Activated CD4-positive, alpha-beta T cell treated with anti-CD3 and anti-CD28 coated beads, Interleukin-2, amount 50 U/mL, for 1 hour (primary cell): ENCODE measurements around the gene CRYBA2.
A peak's percentile ranks its signal among the peaks of the same experiment; 100 is the strongest.

Source experiments
- DNase-seq: peaks from one replicate; pipeline ENCODE4 v3.0.0-alpha.2; 2020

Gene CRYBA2

DNA sequence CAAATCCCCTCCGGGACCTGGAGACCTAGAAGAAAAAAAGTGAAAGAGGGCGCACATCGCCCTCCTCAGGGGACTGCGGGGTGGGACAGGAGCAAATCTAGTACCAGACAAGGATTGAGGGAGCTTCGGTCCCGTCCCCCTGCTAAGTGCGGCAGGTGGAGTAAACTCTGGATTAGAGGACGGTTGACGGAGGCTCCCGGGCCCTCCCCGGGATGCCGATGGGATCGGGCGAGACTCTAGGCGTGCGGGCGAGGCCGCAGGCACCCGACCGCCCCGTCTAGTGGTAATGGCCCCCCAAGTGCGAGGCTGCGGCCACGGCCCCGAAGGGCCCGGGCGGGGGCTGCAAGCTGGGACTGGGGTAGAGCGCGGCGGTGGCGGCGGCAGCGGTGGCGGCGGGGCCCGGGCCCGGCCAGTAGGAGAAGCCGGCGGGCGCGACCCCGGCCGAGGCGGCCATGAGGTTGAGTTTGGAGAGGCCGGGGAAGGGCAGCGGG, 11.8 kb downstream of the CRYBA2 start:
- no peak for DNase-seq

DNA sequence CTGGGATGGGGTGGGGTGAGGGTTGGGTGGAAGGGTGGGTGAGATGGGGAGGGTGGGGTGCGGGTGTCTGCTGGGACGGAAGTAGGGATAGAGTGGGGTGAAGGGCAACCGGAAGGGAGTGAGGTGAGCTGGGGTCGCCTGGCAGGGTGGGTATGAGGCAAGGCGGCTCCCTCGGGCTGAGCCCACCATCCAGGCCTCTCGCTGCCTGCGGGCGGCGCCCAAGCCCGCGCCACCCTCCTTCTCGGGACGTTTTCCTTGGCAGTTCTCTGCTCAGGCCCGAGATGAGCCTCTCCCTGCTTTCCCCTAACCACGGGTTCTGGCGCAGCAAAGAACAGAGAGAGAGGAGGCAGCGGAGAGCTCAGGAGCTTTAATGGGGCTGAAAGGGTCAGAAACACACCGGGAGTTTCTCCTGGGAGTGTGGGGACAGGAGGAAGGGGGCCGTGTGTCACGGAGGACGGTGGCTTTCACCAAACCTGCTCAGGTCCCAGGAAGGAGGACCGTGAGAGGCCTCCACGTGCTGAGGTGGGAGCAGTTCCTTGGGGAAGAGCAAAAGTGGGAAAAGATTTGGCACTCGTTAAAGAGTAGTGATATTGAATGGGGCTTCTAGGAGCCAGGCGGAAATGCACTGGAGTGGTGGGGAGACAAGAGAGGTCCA, 12.4 kb downstream of the CRYBA2 start:
- DNase-seq: no peak

DNA sequence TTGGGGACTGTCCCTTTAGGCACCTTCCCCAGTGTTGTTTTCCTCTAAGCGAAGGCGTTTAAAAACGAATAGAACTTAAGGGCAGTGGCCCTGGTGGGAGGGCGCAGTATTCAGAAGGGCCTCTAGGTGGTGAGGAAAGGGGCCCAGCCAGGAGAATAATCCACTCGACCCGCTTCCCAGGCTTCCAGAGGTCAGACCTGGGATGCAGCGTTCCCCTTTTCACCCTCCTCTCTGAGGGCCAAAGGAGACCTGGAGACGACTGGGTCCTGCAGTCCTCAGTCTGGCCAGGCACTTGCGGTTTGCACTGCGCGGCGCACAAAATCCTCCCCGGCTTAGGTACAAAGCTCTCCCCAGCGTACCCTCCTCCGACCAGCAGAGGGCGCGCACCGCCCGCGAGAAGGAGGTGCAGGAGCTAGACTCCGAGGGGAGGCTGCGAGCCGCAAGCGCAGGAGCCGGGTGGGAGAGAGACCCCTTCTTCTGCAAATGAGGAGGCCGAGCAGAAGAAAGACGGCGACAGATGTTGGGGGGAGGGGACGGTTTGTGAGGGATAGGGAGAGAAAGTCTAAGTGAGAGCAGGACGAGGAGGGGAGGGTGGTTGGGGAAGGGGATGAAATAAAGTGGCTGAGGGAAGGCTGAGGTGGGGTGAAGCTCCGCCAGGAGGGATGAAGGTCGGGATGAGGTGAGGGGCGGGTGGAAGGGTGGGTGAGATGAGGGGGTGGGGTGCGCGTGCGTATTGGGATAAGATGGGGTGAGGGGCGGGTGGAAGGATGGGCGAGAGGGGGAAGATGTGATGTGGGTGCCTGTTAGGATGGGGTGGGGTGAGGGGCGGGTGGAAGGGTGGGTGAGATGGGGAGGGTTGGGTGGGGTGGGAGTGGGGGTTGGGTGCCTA, 13.1 kb downstream of the CRYBA2 start:
- peak; percentile 83 for DNase-seq

DNA sequence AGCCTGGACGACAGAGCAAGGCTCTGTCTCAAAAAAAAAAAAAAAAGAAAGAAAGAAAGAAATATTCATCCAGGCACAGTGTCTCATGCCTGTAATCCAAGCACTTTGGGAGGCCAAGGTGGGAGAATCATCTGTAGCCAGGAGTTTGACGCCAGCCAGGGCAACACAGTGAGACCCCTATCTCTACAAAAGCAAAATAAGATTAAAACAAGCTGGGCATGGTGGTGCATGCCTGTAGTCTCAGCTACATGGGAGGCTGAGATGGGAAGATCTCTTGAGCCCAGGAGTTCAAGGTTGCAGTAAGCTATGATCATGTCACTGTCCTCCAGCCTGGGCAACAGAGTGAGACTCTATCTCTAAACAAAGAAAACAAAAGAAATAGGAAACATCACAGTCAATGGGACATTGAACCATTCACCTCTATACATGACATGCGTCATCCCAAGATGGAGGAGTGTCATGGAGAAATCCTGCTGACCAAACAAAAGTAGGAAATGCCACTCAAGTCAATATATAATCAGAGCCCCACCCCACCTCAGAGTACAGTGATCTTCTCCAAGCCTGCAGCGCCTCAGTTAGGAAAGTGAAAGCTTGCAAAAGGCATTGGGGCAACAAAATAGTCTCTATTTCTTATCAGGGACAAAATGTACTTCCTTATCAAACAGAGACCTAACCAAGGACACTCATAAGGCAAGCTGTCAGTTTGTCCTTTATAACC, 18.0 kb downstream of the CRYBA2 start:
- DNase-seq: no peak

DNA sequence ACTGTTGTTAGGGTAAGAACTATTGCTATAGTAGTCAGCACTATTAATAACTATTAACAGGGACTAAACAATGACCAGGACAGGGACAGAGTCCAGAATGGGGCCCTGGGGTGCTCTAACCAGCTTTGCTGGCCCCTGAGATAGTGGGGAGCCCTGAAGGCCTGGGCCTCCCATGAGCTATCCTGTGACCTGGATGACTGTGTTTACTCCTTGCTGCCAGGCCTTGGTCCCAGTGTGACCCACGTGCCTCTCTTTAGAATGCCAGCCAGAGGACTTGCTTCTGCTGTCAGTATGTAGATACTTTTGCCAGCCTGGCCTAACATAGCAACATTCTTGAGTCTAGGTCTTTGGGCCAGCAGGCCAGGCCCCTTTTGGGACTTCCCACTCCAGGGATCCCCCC, 22.3 kb downstream of the CRYBA2 start:
- no peak for DNase-seq

DNA sequence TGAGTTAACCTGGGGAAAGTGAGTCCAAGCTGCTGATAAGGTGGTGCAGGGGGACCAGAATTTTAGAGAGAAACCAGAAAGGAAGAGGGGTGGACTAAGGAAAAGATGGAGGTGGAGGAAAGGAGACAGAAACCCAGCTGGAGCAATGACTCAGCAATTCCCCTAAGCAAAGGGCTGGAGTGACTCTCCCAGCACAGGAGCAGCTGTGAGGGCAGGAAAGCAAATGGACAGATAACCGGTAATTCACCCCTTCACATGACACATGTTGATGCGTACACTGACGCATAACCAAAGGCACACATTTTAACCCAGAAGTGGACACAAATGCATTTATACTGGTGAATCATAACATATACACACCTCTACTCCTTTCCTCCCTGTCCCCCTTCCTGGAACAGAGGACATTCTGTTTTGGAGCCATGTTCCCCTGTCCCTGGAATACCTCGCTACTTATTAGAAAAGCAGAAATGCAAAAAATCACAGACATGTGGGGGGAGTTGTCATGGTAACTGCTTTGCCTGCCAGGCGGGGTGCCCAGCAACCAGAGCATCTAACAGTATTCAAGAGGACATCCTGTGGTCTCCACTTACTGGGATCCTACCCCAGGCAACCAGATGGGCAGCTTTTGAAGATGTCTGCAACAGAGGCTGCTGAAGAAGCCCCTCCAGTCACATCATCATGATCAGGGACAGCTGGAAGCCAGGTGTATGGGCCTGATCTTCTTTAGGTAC, 29.0 kb downstream of the CRYBA2 start:
- DNase-seq: no peak

DNA sequence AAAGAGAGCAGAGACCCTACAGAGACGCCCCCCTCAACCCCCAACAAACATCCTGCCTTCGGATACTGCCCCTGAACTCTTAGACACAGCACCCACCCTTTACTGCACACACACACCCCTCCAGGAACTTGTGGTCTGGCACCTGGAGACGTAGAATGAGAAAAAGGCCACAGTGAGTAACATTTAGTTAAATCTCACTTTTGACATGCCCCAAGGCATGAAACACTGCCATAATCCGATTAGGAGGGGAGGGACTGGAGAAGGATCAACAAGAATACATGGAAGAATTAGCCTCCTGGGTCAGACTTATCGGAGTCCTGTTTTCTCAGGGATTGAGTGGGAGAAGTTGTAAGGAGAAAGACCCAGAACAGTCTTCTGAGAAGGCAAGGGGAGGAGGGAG, 29.6 kb downstream of the CRYBA2 start:
- DNase-seq: no peak

DNA sequence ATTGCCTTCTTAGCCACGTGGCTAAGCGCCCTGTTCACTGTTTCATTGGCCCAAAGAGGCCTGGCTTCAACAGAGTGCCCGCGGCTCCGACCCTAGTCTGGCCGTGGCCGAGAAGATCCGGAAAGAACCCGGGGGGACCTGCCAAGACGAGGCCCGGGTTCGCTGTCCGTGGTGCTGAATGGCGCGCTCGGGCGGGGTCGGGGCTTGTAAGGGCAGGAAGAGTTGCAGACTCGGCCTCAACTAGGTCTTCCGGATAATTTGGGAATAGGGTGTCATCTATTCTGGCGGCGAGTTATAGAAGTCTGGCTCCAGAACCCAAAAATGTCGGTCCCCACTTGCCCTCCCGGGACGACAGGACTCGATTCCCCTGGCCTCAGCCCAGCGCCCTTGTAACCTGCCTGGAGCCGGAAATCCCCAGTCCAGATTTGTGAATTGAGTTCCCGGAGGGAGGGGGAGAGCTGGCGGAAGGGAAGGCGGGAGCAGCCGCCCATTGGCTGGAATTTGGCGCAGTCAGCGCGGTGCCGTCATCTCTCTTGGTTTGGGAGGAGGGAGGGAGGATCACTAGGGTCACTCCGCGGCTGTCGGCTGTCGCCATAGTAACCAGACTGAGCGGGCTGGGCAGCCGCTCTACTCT, 30.2 kb downstream of the CRYBA2 start:
- peak; percentile 66 for DNase-seq

DNA sequence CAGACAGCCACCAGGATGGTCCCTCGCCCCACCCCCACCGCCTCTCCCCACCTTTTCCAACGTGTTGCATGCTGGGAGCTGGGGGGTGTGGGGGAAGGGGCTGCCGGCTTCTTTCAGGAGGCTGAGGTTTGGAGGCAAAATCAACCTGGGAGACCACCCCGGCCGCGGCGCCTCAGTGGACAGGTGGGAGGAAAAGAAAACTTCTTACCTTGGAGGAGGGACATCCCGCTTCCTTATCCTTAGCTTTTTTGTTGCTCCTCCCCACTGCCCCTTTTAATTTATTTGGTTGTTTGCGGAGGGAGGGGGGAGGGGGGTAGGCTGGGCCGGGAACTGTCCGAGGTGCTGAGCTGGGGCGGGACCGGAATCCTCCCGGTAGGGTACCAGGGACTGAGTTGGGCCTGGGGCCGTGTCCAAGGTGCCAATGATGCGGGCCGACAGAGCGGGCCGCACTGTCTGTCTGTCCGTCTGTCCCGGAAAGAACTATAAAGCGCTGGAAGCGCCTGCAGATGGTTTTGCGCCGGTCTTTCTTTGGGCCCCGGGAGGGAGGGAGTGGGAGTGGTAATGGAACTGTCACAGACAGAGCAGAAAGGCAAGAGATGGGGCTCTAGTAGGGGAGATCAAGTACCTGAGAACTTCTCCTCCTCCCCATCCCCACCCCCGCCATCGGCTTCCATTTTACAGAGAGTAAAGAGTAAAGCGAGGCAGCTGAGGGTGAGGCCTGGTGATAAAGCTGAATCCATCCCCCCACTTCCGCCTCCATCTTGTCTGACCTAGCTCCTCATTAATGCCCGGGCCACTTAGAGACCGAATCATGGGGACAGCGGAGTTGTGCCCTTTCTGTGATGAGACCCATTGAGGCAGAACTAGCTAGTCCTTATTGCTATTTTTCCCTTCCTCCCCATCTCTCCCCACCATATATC, 31.3 kb downstream of the CRYBA2 start:
- no peak for DNase-seq

DNA sequence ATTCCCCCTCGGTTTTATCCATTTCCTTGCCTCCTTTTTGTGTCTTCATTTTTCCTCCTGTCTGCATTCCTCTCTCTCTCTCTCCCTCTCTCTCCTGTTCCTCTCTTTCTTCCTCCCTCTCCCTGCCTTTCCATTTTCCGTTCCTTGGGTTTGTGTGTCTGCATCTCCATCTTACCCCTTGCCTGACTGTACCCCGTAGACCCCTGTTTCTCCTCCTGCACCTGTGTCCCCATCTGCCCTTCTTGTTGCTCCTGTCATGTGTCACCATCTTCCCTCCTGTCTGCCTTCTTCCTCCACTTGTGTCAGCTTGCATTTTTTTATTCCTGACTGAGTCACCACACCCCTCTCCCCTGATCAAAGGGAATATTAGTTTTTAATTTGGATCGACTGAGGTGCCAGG, 32.0 kb downstream of the CRYBA2 start:
- DNase-seq: no peak

DNA sequence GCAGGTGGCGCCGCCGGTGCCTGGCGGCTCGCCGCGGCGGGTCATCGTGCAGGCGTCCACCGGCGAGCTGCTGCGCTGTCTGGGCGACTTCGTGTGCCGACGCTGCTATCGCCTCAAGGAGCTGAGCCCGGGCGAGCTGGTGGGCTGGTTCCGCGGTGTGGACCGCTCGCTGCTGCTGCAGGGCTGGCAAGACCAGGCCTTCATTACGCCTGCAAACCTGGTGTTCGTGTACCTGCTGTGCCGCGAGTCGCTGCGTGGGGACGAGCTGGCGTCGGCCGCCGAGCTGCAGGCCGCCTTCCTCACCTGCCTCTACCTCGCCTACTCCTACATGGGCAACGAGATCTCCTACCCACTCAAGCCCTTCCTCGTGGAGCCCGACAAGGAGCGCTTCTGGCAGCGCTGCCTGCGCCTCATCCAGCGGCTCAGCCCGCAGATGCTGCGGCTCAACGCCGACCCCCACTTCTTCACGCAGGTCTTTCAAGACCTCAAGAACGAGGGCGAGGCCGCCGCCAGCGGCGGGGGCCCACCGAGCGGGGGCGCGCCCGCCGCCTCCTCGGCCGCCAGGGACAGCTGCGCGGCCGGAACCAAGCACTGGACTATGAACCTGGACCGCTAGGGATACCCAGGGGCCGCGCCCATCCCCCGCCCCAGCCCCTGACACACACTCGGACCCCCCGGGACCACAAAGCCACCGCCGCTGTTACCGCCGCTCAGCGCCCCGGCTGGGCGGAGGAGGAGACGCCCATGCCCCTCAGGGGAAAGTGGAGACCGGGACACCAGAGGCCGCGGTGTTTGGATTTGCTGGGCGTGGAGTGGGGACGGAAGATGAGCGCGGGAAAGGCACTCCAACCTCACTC, 32.7 kb downstream of the CRYBA2 start:
- DNase-seq: no peak

DNA sequence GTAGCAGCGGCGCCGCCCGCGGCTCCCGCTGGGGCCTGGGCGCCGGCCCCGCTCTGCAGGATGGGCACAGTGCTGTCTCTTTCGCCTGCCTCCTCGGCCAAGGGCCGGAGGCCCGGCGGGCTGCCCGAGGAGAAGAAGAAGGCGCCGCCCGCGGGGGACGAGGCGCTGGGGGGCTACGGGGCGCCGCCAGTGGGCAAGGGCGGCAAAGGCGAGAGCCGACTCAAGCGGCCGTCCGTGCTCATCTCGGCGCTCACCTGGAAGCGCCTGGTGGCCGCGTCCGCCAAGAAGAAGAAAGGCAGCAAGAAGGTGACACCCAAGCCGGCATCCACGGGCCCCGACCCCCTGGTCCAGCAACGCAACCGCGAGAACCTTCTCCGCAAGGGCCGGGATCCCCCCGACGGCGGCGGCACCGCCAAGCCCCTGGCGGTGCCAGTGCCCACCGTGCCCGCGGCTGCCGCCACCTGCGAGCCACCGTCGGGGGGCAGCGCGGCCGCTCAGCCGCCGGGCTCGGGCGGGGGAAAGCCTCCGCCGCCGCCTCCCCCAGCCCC, 33.4 kb downstream of the CRYBA2 start:
- no peak for DNase-seq

DNA sequence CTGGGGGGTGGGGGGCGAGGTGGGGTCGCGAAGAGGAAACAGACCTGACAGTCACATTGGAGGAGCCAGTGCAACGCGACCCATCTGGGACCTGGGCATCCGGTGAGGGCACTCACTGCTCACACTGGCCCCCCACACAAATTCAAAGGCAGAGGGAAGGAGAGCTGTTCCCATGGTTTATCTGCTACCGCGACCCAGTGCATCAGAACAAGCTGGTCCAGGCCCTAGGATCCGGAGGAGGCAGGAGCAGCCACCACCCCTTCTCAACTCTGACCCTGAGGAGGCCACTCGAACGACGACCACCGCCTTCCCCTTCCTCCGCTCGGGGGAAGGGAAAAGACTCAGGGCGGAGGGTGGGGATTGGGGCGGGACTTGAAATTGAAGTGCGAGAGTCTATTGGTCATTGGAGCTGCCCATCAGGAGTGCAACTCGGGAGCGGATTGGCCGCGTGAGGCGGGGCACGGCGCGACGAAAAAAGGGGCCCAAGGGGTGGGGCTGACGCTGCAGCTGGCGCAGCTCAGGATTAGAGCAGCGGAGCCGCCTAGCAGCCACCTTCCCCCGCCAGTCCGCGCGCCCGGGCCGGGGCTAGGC, 34.0 kb downstream of the CRYBA2 start, which contains the start of gene CDK5R2:
Gene CDK5R2 (plus strand): TSS at position 526 of the 591 bp plus-strand sequence. CDS start 155 bp downstream, outside the sequence.
- peak; percentile 45 for DNase-seq

DNA sequence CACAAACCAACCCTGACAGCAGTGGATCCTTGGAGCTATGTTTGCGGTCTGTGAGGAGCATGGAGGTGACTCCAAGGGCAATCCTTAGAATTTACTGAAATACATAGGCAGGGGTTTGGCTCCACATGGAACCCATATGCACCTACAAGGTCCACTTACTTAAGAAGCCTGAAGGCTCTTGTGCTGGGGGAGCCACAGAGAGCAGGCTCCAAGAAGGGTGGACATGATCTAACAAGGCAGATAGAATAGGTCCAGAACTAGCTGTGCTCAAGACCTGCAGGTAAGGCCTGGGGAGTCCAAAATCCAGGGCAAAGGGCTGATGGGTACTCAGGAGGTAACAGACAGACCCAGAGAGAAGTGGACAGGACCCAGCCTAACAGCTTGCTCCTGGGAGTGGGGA, 34.9 kb downstream of the CRYBA2 start:
- DNase-seq: no peak

DNA sequence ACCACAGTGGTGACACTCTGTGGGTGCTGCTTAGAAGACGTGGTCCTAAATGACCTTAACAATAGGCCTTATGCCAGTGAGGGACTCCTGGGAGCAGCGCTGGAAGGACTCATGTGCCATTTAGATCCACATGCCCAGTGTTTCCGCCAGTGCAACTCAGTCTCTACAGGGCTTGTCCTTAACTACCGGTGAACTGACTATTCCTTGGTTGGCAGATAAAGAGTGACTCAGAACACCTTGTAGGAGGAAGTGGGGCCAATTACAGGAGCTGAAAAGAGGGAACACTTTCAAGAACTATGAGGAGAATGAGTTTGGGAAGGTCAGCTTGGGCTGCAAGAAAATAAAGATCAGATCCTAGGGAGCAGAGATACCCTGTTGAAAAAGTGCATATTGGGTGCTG, 35.6 kb downstream of the CRYBA2 start:
- DNase-seq: no peak

DNA sequence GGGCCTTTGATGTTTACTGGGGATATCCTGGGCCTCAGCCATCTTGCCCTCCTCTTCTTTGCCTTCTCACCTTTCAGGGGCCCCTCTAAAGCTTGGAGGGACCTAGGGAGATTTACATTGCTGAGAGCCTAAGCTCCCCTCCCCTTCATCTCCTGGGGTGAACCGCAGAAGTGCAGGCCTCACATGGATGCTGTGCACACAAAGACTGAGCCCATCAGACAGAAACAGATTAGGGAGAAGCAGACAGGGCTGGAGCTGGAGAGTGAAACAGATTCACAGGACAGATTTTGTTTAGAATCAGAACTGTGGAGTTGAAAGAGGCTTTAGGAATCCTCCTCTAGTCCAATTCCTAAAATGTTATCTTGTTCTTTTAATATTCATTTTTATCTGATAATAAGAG, 37.2 kb downstream of the CRYBA2 start:
- no peak for DNase-seq

DNA sequence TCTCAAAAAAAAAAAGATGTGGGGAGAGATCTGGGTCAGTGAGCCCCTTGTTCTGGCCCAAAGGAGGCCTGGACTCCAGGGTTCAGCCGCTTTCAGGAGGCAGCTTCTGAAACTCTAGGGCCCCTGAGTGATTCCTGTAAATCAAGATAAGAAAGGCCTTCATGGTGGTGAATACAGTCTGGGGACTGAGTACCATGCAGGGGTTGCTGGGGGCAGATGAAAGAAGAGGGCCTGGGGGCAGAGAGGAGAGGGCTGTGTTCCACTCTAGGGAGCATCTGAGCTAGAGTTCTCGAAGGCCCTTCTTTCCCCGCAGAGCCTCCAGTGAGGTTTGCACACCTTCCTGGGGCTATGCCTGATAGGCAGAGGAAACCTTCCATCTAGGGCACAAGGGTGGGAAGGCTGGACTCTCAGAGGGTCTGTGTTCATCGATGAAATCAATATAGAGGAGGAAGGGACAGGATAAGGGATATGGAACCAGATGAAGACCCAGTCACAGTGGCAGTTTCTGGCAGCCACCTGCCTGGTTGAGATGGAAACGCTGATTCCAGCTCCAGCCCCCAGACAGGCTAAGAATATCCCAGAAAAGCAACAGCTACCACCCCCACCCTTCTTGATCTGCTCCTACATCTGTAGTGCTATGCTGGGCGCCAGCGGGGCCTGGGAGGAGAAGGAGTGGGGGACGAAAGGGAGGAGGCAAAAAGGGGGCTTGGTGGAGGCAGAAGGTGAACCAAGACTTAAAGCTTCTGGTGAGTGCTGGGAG, 38.5 kb downstream of the CRYBA2 start:
- no peak for DNase-seq

DNA sequence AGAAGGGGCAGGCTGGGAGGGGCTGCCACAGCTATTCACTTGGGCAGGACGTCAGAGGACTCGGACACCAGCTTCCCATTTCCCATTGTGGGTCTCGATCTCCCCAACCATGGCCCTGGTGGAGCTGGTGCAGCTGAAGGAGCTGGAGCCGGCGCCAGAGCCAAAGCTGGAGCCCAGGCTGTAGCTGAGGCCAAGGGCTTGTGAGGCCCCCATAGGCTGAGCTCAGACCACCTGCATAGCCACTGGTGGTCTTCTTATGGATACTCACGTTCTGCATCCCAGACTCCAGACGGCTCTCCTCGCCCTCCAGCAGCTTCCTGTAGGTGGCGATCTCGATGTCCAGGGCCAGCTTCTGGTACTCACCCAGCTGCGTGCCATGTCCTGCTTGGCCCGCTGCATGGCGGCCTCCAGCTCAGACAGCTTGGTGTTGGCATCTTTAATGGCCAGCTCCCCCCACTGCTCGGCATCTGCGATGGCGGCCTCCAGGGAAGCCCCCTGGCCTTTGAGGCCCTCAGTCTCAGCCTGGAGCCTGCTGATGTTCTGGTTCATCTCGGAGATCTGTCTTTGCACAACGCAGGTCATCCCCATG, 39.8 kb downstream of the CRYBA2 start:
- no peak for DNase-seq
